ENCODE results near the gene ADAMTS16. TPM values are rescaled to one million over a fixed set of nuclear protein-coding genes. Genes with fewer than 3 reads are reported as not detected.

ADAMTS16 gene
- total RNA-seq, 2 donors from 2014 or later, result 0.11 TPM; not detected in 1

DNA sequence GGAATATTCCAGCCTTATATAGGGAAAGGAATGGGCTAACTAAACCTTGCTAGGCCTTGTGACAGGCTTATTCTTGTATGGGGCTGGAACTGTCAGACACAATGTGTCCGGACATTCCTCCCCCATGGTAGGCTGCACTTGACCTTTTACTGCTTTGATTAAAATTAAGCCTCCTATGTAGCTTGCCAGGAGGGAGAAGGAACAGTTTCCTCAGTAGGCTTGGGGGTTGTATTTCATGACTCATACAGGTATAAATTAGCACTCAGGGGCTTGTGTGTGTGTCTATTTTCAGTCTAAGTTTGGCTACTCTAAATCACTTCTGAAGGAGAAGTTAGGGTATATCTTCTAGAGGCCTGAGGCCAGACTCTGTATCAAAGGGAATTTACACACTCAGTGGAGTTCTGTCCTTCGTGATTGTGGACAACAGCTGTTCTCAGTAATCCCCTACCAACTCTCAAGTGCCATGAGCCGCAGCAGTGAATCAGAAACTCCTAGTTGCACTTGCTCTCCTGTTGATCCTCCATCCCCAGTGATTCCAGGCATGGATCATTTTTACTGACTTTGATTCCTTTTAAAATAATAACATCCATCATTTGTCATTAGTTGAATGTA, 16.4 kb downstream of the ADAMTS16 start:
- H3K4me1 ChIP-seq (replicated peaks), result peaks cover 3% of the 10 kb centered on the region
- H3K4me3 ChIP-seq, result no peak overlapping the region
- H3K9me3 ChIP-seq, result no peaks in the 10 kb centered on the region
- intact Hi-C loops (cut with DNase I), result no loop called here
- no peaks in the 10 kb centered on the region for H3K27me3 ChIP-seq (replicated peaks; ENCODE audit: insufficient read depth)
- no peak for DNase-seq (ENCODE audit: low spot score)
- no peak overlapping the region for H3K27ac ChIP-seq
- no peaks in the 10 kb centered on the region for H3K36me3 ChIP-seq
- WGBS, result 78% methylated on average over 3 of the region's 3 CpGs
- no peak for TF ChIP-seq POLR2A (IDR thresholded peaks at IDR 0.05)
- TF ChIP-seq, protein P1, sequence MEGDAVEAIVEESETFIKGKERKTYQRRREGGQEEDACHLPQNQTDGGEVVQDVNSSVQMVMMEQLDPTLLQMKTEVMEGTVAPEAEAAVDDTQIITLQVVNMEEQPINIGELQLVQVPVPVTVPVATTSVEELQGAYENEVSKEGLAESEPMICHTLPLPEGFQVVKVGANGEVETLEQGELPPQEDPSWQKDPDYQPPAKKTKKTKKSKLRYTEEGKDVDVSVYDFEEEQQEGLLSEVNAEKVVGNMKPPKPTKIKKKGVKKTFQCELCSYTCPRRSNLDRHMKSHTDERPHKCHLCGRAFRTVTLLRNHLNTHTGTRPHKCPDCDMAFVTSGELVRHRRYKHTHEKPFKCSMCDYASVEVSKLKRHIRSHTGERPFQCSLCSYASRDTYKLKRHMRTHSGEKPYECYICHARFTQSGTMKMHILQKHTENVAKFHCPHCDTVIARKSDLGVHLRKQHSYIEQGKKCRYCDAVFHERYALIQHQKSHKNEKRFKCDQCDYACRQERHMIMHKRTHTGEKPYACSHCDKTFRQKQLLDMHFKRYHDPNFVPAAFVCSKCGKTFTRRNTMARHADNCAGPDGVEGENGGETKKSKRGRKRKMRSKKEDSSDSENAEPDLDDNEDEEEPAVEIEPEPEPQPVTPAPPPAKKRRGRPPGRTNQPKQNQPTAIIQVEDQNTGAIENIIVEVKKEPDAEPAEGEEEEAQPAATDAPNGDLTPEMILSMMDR (IDR thresholded peaks at IDR 0.05), result no peak
- no peak for TF ChIP-seq POLR2AphosphoS5 (IDR thresholded peaks at IDR 0.05)

DNA sequence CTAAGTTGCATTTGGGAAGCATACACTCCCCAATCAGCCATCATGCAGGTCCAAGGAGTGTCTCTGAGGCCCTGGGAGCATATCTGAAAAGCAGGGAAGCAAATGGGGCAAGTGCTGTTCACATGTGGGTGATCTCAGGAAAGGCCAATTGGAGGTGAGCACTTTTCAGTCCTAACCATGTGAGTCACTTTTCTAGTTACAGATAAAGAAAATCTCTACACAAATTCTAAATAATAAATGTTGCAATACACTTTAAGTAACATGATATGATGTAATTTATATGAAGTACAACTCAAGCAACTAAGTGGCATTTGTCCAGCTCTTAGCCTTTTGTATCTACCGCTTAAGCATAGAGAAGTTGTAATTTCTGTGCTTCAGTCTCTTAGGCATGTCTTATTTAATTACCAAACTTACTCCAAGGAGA, 18.4 kb downstream of the ADAMTS16 start:
- peaks cover 3% of the 10 kb centered on the region for H3K4me1 ChIP-seq (replicated peaks)
- H3K27me3 ChIP-seq (replicated peaks; ENCODE audit: insufficient read depth), result no peaks in the 10 kb centered on the region
- no peaks in the 10 kb centered on the region for H3K36me3 ChIP-seq
- TF ChIP-seq, protein P1 (IDR thresholded peaks at IDR 0.05), result no peak
- TF ChIP-seq POLR2AphosphoS5 (IDR thresholded peaks at IDR 0.05) (no peak), POLR2A (IDR thresholded peaks at IDR 0.05) (no peak)
- intact Hi-C loops (cut with DNase I), result no loop called here
- H3K9me3 ChIP-seq, result no peaks in the 10 kb centered on the region
- no peak overlapping the region for H3K4me3 ChIP-seq
- DNase-seq (ENCODE audit: low spot score), result no peak
- no peak overlapping the region for H3K27ac ChIP-seq
- WGBS, result 59% methylated on average over 1 of the region's 1 CpG

DNA sequence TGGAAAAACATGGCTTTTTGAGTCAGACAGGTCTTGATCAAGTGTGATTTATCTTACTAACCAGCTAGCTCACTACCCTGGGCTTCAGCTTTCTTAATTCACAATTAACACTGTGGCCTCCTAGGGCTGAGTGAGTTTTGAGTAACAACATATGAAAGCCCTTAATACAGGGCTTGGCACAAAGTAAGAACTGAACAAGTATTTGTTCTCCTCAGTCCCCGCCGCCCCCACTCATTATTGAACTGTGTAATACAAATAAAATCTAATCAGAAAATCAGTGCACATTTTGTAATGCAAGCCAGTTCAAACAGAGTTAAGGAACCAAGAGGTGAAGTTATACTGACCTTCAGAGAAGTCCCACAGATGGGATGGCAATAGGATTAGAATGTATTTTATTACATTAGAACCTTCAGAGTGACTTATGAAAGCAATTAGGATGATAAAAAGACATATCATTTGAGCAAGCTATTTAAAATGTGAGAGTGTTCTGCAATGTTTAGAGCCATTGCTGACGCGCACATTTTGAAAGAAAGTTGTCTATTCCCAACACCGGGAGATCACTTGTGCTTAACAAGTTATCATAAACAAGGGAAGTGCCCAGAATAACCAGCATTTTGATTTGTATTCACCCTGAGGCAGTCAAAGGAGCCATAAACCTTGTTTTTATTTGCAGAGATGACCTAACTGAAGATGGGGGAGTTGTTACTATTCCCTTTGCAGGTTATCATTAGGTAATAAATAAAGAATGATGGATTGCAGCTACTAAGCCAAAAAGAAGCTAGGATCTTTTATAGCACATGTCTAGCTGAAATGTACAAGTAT, 19.4 kb downstream of the ADAMTS16 start:
- no peaks in the 10 kb centered on the region for H3K9me3 ChIP-seq
- TF ChIP-seq, protein P1 (IDR thresholded peaks at IDR 0.05), result no peak
- TF ChIP-seq POLR2AphosphoS5 (IDR thresholded peaks at IDR 0.05), result no peak
- TF ChIP-seq POLR2A (IDR thresholded peaks at IDR 0.05), result no peak
- intact Hi-C loops (cut with DNase I), result no loop called here
- H3K27ac ChIP-seq, result no peak overlapping the region
- no peak overlapping the region for H3K4me3 ChIP-seq
- H3K36me3 ChIP-seq, result no peaks in the 10 kb centered on the region
- 27% methylated on average over 5 of the region's 5 CpGs for WGBS
- peaks cover 3% of the 10 kb centered on the region for H3K4me1 ChIP-seq (replicated peaks)
- no peaks in the 10 kb centered on the region for H3K27me3 ChIP-seq (replicated peaks; ENCODE audit: insufficient read depth)
- no peak for DNase-seq (ENCODE audit: low spot score)

DNA sequence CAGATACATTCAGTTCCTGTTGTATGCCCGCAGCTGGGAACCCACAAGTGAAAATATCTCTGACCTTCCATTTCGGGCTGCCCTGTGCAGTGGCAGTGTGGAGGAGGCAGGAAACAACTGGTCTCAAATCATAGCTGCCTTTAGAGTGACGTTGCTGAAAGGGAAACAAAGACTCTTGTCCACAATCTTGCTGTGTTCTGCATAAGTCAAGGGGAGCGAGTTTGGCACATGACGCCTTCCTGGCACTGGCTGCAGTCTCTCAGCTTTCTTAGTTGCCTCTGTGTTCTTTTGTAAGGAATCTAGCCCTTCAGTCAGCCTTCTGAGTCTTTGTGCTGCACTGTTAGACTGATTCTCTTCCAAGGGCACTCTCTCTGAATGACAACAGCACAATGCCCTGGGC, 24.0 kb downstream of the ADAMTS16 start:
- intact Hi-C loops (cut with DNase I), result no loop called here
- H3K4me1 ChIP-seq (replicated peaks), result peaks cover 3% of the 10 kb centered on the region
- H3K27me3 ChIP-seq (replicated peaks; ENCODE audit: insufficient read depth), result no peaks in the 10 kb centered on the region
- no peak for DNase-seq (ENCODE audit: low spot score)
- H3K9me3 ChIP-seq, result no peaks in the 10 kb centered on the region
- TF ChIP-seq, protein P1 (IDR thresholded peaks at IDR 0.05), result no peak
- TF ChIP-seq POLR2AphosphoS5 (IDR thresholded peaks at IDR 0.05) (no peak), POLR2A (IDR thresholded peaks at IDR 0.05) (no peak)
- H3K27ac ChIP-seq, result no peak overlapping the region
- 63% methylated on average over 5 of the region's 5 CpGs for WGBS
- no peak overlapping the region for H3K4me3 ChIP-seq
- no peaks in the 10 kb centered on the region for H3K36me3 ChIP-seq
